ENCODE data around the gene GAN. TPM values are rescaled to one million over a fixed set of nuclear protein-coding genes. Genes with fewer than 3 reads are reported as not detected.

The GAN gene
- total RNA-seq, 1 experiment from 2014 or later: 22.5 TPM

DNA sequence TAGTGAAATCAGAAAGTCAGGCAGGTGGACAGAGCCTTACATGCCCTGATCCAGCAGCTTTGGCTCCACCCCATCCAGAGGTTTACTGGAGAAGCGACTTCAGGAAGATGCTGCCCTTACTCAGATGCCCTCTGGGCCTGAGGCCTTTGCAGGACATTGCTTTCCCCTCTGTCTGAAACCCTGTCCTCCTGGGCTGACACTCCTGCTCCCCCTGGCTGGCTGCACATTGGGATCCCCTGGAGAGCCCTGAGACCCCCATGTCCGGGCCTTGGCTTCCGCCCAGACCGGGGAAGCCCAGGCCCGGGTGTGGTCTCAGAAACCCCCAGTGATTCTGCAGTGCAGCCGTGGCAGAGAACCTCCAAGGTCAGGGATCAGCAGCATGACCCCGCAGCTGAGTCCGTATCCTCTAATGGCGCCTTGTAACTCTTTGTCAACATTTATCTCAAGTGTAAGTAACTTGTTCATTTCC, 39.7 kb upstream of the GAN start:
- peaks cover 7 to 11% of the 10 kb centered on the region in 2 experiments; a peak in 2 of 4 replicates for H3K4me1 ChIP-seq (ENCODE audit: control insufficient read depth in 1 of 2, insufficient read depth in 2 of 2, low read length in 2 of 2)
- H3K4me2 ChIP-seq (ENCODE audit: low read length): no peak overlapping the region
- H3K4me3 ChIP-seq (replicated peaks in 1 of 2; ENCODE audit: low read depth in 1 of 2, low read length in 2 of 2): no peak overlapping the region
- no peak overlapping the region for H3K27ac ChIP-seq (ENCODE audit: low read depth, low read length)
- H2AFZ ChIP-seq (ENCODE audit: low read depth, low read length, poor library complexity, severe bottlenecking): no peak overlapping the region
- ChIA-PET CTCF (interaction anchor here (2.3 to 2.6 kb wide), 2 partner anchors 11 to 14 kb away, joined by 7 to 8 read pairs; no protein-coding TSS in a partner anchor), RAD21 (ENCODE audit: low non-redundant PET in 1 of 2, low total read pairs in 2 of 2, uncharacterized antibody in 2 of 2, unreplicated experiment in 2 of 2) (no interaction called here), POLR2A (no interaction called here)
- intact Hi-C loops (cut with micrococcal nuclease): no loop called here
- BruUV-seq (replicated peaks): no TSS peak
- no peaks in the 10 kb centered on the region for H3K79me2 ChIP-seq (ENCODE audit: insufficient read depth, low read length)
- no peak overlapping the region for H3K9ac ChIP-seq (ENCODE audit: low read length)
- H3K36me3 ChIP-seq (ENCODE audit: control insufficient read depth in 1 of 2, insufficient read depth in 2 of 2, low read length in 2 of 2): no peaks in the 10 kb centered on the region
- peak; percentile 36; the same call in 1 of the 2 replicates for ATAC-seq
- TF ChIP-seq, protein P1, sequence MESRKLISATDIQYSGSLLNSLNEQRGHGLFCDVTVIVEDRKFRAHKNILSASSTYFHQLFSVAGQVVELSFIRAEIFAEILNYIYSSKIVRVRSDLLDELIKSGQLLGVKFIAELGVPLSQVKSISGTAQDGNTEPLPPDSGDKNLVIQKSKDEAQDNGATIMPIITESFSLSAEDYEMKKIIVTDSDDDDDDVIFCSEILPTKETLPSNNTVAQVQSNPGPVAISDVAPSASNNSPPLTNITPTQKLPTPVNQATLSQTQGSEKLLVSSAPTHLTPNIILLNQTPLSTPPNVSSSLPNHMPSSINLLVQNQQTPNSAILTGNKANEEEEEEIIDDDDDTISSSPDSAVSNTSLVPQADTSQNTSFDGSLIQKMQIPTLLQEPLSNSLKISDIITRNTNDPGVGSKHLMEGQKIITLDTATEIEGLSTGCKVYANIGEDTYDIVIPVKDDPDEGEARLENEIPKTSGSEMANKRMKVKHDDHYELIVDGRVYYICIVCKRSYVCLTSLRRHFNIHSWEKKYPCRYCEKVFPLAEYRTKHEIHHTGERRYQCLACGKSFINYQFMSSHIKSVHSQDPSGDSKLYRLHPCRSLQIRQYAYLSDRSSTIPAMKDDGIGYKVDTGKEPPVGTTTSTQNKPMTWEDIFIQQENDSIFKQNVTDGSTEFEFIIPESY (IDR thresholded peaks at IDR 0.05; ENCODE audit: extremely low read depth, insufficient replicate concordance, low read length): no peak
- no peak for TF ChIP-seq RAD21 (IDR thresholded peaks at IDR 0.05; ENCODE audit: low read depth)
- no peak for TF ChIP-seq ZFX (IDR thresholded peaks at IDR 0.05)
- no peak for TF ChIP-seq EZH2phosphoT487 (IDR thresholded peaks at IDR 0.05; ENCODE audit: borderline replicate concordance)
- no peak for TF ChIP-seq JUND (IDR thresholded peaks at IDR 0.05)
- TF ChIP-seq ELF1 (IDR thresholded peaks at IDR 0.05; ENCODE audit: borderline replicate concordance, low read depth): no peak
- no peak for TF ChIP-seq CEBPB (IDR thresholded peaks at IDR 0.05; ENCODE audit: low read depth)
- no peak for TF ChIP-seq FOSL1 (IDR thresholded peaks at IDR 0.05; ENCODE audit: low read depth)
- no peaks in the 10 kb centered on the region for H3K9me2 ChIP-seq (ENCODE audit: insufficient read depth)
- H3K27me3 ChIP-seq (ENCODE audit: insufficient read depth, low read length): no peaks in the 10 kb centered on the region
- H3K9me3 ChIP-seq (ENCODE audit: control insufficient read depth in 1 of 2, insufficient read depth in 1 of 2, low read depth in 1 of 2, low read length in 2 of 2): no peaks in the 10 kb centered on the region
- DNase-seq (ENCODE audit: low read depth, low spot score): no peak
- no peaks in the 10 kb centered on the region for H4K20me1 ChIP-seq (ENCODE audit: insufficient read depth)

DNA sequence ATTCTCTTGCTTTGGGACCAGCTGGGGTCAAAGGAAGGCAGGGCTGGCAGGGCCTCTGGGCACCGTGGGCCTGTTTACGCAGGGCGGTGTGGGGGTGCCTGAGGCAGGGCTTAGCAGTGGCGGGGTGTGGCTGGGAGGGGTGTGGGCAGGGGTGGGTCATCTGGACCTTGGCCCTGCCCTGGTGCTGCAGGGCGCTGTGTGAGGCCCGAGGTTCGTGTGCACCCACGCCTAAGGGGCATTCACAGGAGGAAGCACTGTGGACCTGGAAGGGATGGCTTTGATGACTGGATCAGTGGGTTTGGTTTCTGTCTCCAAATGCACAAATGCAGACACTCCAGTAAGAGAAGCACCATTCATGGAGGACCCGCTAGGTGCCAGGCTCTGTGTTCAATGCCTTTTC, 39.0 kb upstream of the GAN start:
- Histone ChIP-seq H3K27ac (ENCODE audit: low read depth, low read length) (no peak overlapping the region), H3K4me3 (replicated peaks in 1 of 2; ENCODE audit: low read depth in 1 of 2, low read length in 2 of 2) (no peak overlapping the region), H3K79me2 (ENCODE audit: insufficient read depth, low read length) (no peaks in the 10 kb centered on the region), H3K9ac (ENCODE audit: low read length) (no peak overlapping the region), H3K27me3 (ENCODE audit: insufficient read depth, low read length) (no peaks in the 10 kb centered on the region), H3K36me3 (ENCODE audit: control insufficient read depth in 1 of 2, insufficient read depth in 2 of 2, low read length in 2 of 2) (no peaks in the 10 kb centered on the region), H3K4me2 (ENCODE audit: low read length) (no peak overlapping the region), H2AFZ (ENCODE audit: low read depth, low read length, poor library complexity, severe bottlenecking) (no peak overlapping the region), H3K4me1 (ENCODE audit: control insufficient read depth in 1 of 2, insufficient read depth in 2 of 2, low read length in 2 of 2) (peaks cover 7 to 11% of the 10 kb centered on the region in 2 experiments; a peak in 2 of 4 replicates), H3K9me3 (ENCODE audit: control insufficient read depth in 1 of 2, insufficient read depth in 1 of 2, low read depth in 1 of 2, low read length in 2 of 2) (no peaks in the 10 kb centered on the region), H3K9me2 (ENCODE audit: insufficient read depth) (no peaks in the 10 kb centered on the region), H4K20me1 (ENCODE audit: insufficient read depth) (no peaks in the 10 kb centered on the region)
- ChIA-PET RAD21 (ENCODE audit: low non-redundant PET in 1 of 2, low total read pairs in 2 of 2, uncharacterized antibody in 2 of 2, unreplicated experiment in 2 of 2) (no interaction called here), POLR2A (no interaction called here), CTCF (interaction anchor here (2.2 kb wide), 1 partner anchor 15 kb away, joined by 8 read pairs; no protein-coding TSS in a partner anchor)
- DNase-seq (ENCODE audit: low read depth, low spot score) (no peak), ATAC-seq (no peak)
- TF ChIP-seq SIN3A (IDR thresholded peaks at IDR 0.05; ENCODE audit: low read depth): no peak
- intact Hi-C loops (cut with micrococcal nuclease): no loop called here
- BruUV-seq (replicated peaks): no TSS peak

Measured in HCT116 (cell line).